HuH-7 (cell line): ENCODE measurements around the gene ZC3H12A.
"Not testable (repeated sequence)": the region's sequence is repeated elsewhere in the genome, so short reads cannot be mapped to it uniquely, and the experiment has no call there.

Experiments used
- DNase-seq: peaks from one replicate; pipeline ENCODE4 v3.0.0; 2011; ENCODE audit warnings: low spot score

The ZC3H12A gene

DNA sequence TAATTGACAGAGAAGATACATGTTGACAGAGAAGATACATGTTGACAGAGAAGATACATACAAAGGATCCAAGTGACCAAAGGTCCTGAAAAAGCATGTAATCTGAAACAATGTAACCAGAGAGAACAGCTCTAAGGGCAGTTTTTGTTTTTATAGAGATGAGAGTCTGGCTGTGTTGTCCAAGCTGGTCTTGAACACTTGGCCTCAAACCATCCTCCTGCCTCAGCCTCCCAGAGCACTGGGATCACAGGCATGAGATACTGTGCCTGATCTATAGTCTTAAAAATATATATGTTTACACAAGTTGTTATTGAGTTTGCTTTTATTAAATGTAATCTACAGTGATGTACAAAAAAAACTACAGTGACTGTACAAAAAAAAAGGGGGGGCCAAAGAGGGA is 27.7 kb downstream of the ZC3H12A start:
- DNase-seq: no peak

DNA sequence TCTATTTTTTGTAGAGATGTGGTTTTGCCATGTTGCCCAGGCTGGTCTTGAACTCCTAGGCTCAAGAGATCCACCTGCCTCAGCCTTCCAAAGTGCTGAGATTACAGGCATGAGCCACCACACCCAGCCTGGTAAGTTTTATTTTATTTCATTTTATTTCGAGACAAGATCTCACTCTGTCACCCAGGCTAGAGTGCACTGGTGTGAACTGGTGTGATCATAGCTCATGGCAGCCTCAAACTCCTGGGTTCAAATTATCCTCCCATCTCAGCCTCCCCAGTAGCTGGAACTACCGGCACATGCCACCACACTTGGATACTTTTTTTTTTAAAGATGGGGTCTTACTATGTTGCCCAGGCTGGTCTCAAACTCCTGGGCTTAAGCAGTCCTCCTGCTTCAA is 28.4 kb downstream of the ZC3H12A start:
- not testable (repeated sequence) for DNase-seq

DNA sequence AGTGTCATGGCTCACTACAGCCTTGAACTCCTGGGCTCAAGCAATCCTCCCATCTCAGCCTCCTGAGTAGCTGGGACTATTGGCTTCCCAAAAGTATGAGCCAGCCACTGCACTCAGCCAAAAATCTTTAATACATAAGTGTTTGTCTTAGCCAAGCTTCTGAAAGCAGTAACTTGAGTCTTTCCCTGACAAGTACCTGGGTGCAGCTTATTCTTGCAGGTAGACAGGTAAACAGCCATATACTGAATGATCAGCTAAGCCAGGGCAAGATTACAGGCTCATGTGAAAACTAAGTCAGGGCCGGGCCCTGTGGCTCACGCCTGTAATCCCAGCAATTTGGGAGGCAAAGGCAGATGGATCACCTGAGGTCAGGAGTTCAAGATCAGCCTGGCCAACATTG is 32.4 kb downstream of the ZC3H12A start:
- DNase-seq: no peak

DNA sequence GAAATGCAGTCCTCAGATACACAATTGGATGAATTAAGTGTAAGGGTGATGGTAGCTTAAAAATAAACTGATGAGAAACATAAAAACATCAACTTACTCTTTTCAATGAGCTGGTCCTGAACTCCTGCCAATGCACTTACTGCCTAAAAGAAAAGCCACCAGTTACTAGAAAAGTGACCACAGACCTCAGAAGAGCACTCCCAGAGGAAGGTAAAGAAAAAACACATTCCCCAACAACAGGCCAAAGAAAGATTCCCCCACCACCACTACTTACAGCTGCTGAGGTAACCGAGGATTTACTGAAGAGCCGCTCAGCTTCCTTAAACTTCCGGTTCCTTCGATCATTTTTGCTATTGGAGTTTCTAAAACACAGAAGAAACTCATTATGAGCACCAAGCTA is 34.8 kb downstream of the ZC3H12A start:
- peak; percentile 40 for DNase-seq

GRCh38 chr1:37513795-37514349 is 39.5 kb downstream of the ZC3H12A start:
- DNase-seq: peak; percentile 43

- peak; percentile 84 for DNase-seq
These were observed 40.2 kb downstream of the ZC3H12A start, which contains the start of gene MEAF6 for GRCh38 chr1:37514350-37515184. Gene MEAF6, minus strand, starts transcription at chr1:37514766. Its CDS starts 20 bp downstream, at chr1:37514746.

- no peak for DNase-seq
These were observed 41.0 kb downstream of the ZC3H12A start for GRCh38 chr1:37515185-37516034.

DNA sequence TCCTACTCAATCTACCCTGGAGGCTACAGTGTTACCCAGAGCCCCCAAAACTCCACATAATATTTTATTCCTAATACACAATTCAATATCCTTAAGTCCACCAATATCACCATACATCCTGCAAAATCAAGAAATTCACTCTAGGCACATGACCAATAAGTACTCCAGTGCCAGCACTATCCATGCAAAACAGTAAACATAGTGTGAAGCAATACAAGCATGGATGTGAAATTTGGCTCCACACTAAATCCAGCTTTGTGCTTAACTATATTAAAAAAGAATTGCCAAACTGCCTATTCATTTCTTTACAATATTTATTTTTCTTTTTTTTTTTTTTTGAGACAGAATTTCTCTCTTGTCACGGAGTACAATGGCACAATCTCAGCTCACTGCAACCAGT is 43.2 kb downstream of the ZC3H12A start:
- DNase-seq: no peak

GRCh38 chr1:37518241-37518640 is 43.9 kb downstream of the ZC3H12A start:
- DNase-seq: not testable (repeated sequence)

DNA sequence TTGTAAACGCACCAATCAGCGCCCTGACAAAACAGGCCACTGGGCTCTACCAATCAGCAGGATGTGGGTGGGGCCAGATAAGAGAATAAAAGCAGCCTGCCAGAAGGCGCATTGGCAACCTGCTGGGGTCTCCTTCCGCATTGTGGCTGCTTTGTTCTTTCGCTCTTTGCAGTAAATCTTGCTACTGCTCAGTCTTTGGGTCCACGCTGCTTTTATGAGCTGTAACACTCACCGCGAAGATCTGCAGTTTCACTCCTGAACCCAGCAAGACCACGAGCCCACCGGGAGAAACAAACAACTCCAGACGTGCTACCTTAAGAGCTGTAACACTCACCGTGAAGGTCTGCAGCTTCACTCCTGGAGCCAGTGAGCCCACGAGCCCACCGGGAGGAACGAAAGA is 44.5 kb downstream of the ZC3H12A start:
- not testable (repeated sequence) for DNase-seq

DNA sequence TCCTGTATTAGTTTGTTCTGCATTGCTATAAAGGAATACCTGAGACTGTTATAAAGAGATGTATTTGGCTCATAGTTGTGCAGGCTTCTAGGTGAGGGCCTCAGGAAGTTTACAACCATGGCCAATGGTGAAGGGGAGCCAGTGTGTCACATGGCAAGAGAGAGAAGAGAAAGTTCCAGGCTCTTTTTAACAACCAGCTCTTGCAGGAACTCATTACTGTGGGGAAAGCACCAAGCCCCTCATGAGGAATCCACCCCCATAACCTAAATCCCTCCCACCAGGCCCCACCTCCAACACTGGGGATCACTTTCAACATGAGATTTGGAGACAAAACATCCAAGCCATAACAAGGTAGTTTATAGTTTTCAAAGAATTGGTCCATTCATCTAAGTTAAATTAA is 45.2 kb downstream of the ZC3H12A start:
- no peak for DNase-seq

DNA sequence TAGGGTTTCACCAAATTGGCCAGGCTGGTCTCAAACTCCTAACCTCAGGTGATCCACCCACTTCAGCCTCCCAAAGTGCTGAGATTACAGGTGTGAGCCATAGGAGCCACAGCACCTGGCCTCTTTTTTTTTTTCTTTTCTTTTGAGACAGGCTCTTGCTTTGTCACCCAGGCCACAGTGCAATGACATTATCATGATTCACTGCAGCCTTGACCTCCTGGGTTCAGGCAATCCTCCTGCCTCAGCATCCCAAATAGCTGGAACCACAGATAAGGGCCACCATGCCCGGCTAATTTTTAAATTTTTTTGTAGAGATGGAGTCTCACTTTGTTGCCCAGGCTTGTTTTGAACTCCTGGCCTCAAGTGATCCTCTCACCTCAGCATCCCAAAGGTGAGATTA is 55.5 kb downstream of the ZC3H12A start:
- DNase-seq: not testable (repeated sequence)

GRCh38 chr1:37532418-37533156 is 58.2 kb downstream of the ZC3H12A start:
- DNase-seq: not testable (repeated sequence)

DNA sequence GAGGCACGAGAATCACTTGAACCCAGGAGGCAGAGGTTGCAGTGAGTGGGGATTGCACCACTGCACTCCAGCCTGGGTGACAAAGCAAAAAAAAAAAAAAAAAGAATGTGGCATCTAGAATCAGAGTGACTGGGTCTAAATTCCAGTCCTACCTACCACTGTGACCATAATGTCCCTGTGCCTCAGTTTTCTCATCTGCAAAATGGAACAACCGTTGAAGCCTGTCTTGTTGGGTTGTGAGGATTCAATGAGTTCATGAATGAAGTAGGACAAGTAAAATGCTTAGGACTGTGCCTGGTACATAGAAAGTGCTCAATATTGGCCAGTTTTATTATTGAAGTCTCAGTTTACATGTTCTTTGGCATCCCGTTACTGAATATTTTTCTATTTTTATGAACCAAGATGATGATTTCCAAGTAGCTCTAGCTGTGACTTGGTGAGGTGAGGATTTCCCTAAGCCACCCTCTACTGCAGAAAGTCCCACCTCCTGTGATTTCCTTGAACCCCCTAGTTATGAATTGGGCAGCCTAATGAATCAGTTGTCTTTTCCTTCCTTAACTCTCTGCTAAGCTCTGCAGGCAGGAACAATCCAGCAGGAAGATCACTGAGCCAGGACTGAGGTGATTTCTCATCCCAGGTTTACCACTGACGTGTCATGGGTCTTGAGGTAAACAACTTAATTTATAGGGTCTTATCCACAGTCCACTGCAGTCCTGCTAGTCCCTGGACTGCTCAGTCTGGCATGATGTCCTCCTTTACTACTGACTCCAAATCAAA is 59.1 kb downstream of the ZC3H12A start:
- DNase-seq: no peak
